Activated CD8-positive, alpha-beta T cell treated with anti-CD3 and anti-CD28 coated beads for 36 hours (primary cell): ENCODE data around the gene QSOX2. TPM values are rescaled to one million over a fixed set of nuclear protein-coding genes. Genes with fewer than 3 reads are reported as not detected.
A peak's percentile ranks its signal among the peaks of the same experiment; 100 is the strongest.
"Not testable (repeated sequence)": the region's sequence is repeated elsewhere in the genome, so short reads cannot be mapped to it uniquely, and the experiment has no call there.

Source experiments
- ATAC-seq: fragments of 200-7000 bp; cut with Tn5 transposase; one replicate; pipeline ENCODE4 v1.10.0; 2021; ENCODE audit warnings: mild to moderate bottlenecking, moderate library complexity
- CTCF ChIA-PET: fragments of 350-600 bp; sonication (Branson Sonifier 250); formaldehyde crosslinking; loops from one replicate; lab custom pipeline; 2021; ENCODE audit warnings: antibody characterized with exemption; lab: Charles Lee
- POLR2A ChIA-PET: fragments of 350-600 bp; sonication (Branson Sonifier 250); formaldehyde crosslinking; loops from one replicate; lab custom pipeline; 2021; ENCODE audit warnings: antibody characterized with exemption; lab: Charles Lee
- DNase-seq: peaks from one replicate; pipeline ENCODE4 v3.0.0-alpha.2; 2020
- H3K27ac Mint-ChIP-seq: one replicate; pipeline ENCODE4 v1.8.0; 2021; ENCODE audit warnings: mild to moderate bottlenecking, mixed read lengths
- H3K27me3 Mint-ChIP-seq: one replicate; pipeline ENCODE4 v1.8.0; 2021; ENCODE audit warnings: mixed read lengths
- H3K36me3 Mint-ChIP-seq: one replicate; pipeline ENCODE4 v1.8.0; 2021; ENCODE audit warnings: low read depth, mixed read lengths
- H3K4me1 Mint-ChIP-seq: one replicate; pipeline ENCODE4 v1.8.0; 2021; ENCODE audit warnings: low read depth, mixed read lengths
- H3K4me3 Mint-ChIP-seq: one replicate; pipeline ENCODE4 v1.8.0; 2021; ENCODE audit warnings: mild to moderate bottlenecking, moderate library complexity, mixed read lengths
- H3K9me3 Mint-ChIP-seq: one replicate; pipeline ENCODE4 v1.8.0; 2021; ENCODE audit warnings: mixed read lengths
- intact Hi-C: fragments of 100-400 bp; cut with micrococcal nuclease; formaldehyde crosslinking; loops from one replicate; pipeline ENCODE4 v1.10.0; 2022
- total RNA-seq, 2 experiments: library from RNA; stranded (reverse); gene quantifications; one replicate each; pipeline ENCODE4 v1.2.3, GENCODE V29; 2021
- TF ChIP-seq, protein P1 (sequence below): fragments of 200-600 bp; IDR thresholded peaks from one replicate; pipeline ENCODE4 v1.8.0; 2022; ENCODE audit warnings: antibody characterized with exemption, mild to moderate bottlenecking

The QSOX2 gene
- total RNA-seq, 2 experiments from 2014 or later, result 21.0 to 21.5 TPM

DNA sequence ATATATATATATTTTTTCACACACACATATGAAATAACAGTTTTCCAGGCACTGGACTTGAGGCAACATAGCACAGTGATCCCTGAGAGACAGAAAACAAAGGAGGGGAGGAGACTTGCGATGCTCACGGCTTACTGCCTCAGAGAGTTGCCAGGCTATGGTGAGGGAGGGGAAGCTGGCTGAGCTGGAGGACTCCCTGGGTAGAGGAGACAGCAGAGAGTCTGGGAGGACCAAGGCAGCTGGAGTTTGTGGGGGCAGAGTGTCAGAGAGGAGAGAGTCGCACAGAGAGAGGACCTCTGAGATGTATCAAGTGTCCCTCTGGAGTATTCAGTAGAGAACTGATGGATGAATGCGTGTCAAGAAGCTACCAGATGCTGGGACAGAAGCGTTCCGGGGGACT lies 23.1 kb upstream of the QSOX2 start:
- ATAC-seq, result no peak
- H3K27me3 Mint-ChIP-seq, result no peaks in the 10 kb centered on the region
- H3K27ac Mint-ChIP-seq, result no peak overlapping the region
- intact Hi-C loops, result no loop called here
- no peaks in the 10 kb centered on the region for H3K36me3 Mint-ChIP-seq
- no peak overlapping the region for H3K4me3 Mint-ChIP-seq
- TF ChIP-seq, protein P1, sequence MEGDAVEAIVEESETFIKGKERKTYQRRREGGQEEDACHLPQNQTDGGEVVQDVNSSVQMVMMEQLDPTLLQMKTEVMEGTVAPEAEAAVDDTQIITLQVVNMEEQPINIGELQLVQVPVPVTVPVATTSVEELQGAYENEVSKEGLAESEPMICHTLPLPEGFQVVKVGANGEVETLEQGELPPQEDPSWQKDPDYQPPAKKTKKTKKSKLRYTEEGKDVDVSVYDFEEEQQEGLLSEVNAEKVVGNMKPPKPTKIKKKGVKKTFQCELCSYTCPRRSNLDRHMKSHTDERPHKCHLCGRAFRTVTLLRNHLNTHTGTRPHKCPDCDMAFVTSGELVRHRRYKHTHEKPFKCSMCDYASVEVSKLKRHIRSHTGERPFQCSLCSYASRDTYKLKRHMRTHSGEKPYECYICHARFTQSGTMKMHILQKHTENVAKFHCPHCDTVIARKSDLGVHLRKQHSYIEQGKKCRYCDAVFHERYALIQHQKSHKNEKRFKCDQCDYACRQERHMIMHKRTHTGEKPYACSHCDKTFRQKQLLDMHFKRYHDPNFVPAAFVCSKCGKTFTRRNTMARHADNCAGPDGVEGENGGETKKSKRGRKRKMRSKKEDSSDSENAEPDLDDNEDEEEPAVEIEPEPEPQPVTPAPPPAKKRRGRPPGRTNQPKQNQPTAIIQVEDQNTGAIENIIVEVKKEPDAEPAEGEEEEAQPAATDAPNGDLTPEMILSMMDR, result no peak
- ChIA-PET POLR2A (interaction anchor here (1.1 kb wide), 1 partner anchor 15 kb away, joined by 3 read pairs; no protein-coding TSS in a partner anchor), CTCF (interaction anchor here (0.8 to 2.9 kb wide), 3 partner anchors 14 to 98 kb away, joined by 3 to 12 read pairs (median 3); no protein-coding TSS in a partner anchor)
- DNase-seq, result no peak
- peaks cover 10% of the 10 kb centered on the region for H3K4me1 Mint-ChIP-seq
- H3K9me3 Mint-ChIP-seq, result no peaks in the 10 kb centered on the region

GRCh38 chr9:136268318-136268717 lies 22.7 kb upstream of the QSOX2 start:
- Mint-ChIP-seq H3K4me1 (peaks cover 10% of the 10 kb centered on the region), H3K9me3 (no peaks in the 10 kb centered on the region), H3K36me3 (no peaks in the 10 kb centered on the region), H3K27me3 (no peaks in the 10 kb centered on the region), H3K27ac (no peak overlapping the region), H3K4me3 (peak overlapping the region; percentile 71)
- TF ChIP-seq, protein P1, result no peak
- no peak for ATAC-seq
- intact Hi-C loops, result no loop called here
- no peak for DNase-seq
- ChIA-PET CTCF (interaction anchor here (0.8 to 2.9 kb wide), 4 partner anchors 12 to 98 kb away, joined by 3 to 12 read pairs (median 4); no protein-coding TSS in a partner anchor), POLR2A (interaction anchor here (0.6 to 1.7 kb wide), 4 partner anchors 14 to 218 kb away, joined by 3 to 5 read pairs (median 4); no protein-coding TSS in a partner anchor)

DNA sequence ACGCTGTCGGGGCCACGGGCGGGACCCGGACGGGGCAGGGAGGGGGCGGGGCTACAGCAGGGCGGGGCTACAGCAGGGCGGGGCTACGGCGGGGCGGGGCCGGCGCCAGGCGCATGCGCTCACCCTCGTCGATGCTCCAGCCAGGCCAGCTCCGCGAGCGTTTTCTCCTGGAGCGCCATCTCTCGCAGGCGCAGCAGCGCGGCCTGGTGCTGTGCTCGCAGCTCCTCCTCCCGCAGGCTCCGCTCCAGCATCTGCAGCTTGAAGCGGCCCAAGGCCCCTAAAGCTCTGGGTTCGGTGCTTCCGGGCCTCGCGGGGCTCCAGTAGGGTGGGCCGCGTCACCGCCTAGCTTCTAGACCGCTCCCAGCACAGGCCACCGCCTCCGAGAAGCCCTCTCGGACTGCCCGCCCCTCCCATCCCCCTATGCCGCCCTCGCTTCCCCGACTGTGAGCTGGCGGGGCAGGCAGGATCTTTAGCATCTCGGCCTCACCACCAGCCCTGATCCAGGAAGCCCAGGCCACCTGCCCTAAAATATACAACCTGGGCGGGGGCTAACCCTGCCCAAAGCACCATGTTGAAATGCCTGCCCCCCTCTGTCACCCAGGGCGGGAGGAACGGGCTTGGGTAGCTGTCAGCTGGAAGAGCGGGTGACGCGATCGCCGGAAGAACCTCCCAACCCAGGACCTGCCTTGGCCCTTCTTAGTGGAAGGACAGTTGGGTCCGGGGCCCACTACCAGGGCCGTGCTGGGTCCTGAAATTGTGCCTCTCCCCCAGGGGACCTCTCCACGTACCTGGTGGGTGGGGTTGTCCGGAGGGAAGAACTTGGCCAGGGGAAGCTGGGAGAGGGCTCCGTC lies 21.9 kb upstream of the QSOX2 start:
- Mint-ChIP-seq H3K27ac (peak overlapping the region; percentile 74), H3K9me3 (no peaks in the 10 kb centered on the region), H3K36me3 (no peaks in the 10 kb centered on the region), H3K4me3 (peak overlapping the region; percentile 71), H3K27me3 (no peaks in the 10 kb centered on the region), H3K4me1 (peaks cover 10% of the 10 kb centered on the region)
- peak; percentile 97 for ATAC-seq
- POLR2A ChIA-PET, result interaction anchor here (0.6 to 1.7 kb wide), 5 partner anchors 8 to 217 kb away, joined by 3 to 5 read pairs (median 3); no protein-coding TSS in a partner anchor
- CTCF ChIA-PET, result interaction anchor here (0.8 to 2.9 kb wide), 10 partner anchors 11 to 403 kb away, joined by 3 to 12 read pairs (median 4); no protein-coding TSS in a partner anchor
- DNase-seq, result peak; percentile 85
- TF ChIP-seq, protein P1, result no peak
- intact Hi-C loops, result no loop called here

DNA sequence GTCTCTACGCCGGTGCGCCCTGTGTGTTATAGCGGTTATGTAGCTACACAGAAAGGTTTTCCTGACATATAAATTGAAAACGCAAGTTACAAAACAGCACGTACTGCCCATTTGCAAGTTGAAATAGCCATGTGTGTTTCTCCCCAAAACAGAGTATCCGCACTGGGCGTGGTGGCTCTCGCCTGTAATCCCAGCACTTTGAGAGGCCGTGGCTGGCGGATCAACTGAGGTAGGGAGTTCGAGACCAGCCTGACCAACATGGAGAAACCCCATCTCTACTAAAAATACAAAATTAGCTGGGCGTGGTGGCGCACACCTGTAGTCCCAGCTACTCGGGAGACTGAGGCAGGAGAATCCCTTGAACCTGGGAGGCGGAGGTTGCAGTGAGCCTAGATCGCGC lies 21.0 kb upstream of the QSOX2 start:
- H3K9me3 Mint-ChIP-seq, H3K27me3 Mint-ChIP-seq, ATAC-seq, intact Hi-C loops, H3K4me1 Mint-ChIP-seq, H3K36me3 Mint-ChIP-seq, DNase-seq, H3K27ac Mint-ChIP-seq: not testable (repeated sequence)
- H3K4me3 Mint-ChIP-seq, result peak overlapping the region; percentile 71
- POLR2A ChIA-PET, result interaction anchor here (1.1 to 1.7 kb wide), 2 partner anchors 9 to 35 kb away, joined by 3 to 4 read pairs; no protein-coding TSS in a partner anchor
- CTCF ChIA-PET, result interaction anchor here (1.0 to 2.9 kb wide), 8 partner anchors 12 to 96 kb away, joined by 3 to 12 read pairs (median 4); no protein-coding TSS in a partner anchor

DNA sequence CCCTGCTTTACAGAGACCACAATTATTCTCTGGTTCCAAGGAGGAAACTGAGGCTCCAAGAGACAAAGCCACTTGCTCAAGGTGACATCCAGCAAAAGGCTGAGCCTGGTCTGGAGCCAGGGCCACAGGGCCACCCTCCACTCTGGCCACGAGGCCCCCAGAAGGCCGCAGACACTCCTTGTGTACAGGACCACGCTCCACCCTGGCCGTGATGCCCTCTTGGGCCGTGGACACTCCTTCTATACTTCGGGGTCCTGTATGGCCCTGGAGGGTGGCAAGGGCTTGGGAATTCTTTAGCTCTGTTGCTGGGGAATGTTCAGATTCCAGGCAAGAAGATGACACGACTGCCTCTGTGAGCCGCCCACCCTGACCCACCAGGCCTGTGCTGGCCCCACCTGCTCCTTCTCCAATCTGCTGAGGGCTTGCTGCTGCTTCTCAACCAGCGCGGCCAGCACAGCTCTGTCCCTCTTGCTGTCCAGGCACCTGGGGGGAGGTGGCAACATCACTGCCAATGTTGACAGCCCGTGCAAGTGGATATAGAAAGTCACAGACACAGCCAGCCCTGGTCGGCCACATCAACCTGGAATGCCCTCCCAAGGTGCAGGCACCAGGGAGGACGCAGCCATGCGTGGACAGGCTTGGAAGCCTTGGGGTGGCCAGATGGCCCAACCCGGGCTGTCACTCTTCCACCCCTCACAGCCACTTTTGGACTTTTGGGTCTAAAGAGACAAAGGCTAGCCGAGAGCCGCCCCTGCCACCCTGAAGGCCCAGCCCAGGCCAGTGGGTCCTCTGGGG lies 20.1 kb upstream of the QSOX2 start:
- ATAC-seq (no peak), DNase-seq (no peak)
- ChIA-PET CTCF (interaction anchor here (1.0 to 1.5 kb wide), 2 partner anchors 17 to 95 kb away, joined by 3 to 4 read pairs; no protein-coding TSS in a partner anchor), POLR2A (no interaction called here)
- Mint-ChIP-seq H3K36me3 (no peaks in the 10 kb centered on the region), H3K4me3 (no peak overlapping the region), H3K27ac (no peak overlapping the region), H3K27me3 (no peaks in the 10 kb centered on the region), H3K4me1 (peaks cover 10% of the 10 kb centered on the region), H3K9me3 (no peaks in the 10 kb centered on the region)
- intact Hi-C loops, result no loop called here
- TF ChIP-seq, protein P1, result no peak
